Daoy (cell line): ENCODE measurements around the gene GRB14. TPM values are rescaled to one million over a fixed set of nuclear protein-coding genes. Genes with fewer than 3 reads are reported as not detected.
"Not testable (repeated sequence)": the region's sequence is repeated elsewhere in the genome, so short reads cannot be mapped to it uniquely, and the experiment has no call there.

Experiments used
- DNase-seq: peaks from one replicate; pipeline ENCODE4 v3.0.0-alpha.2; 2015; ENCODE audit warnings: low read depth
- total RNA-seq: library from RNA; depleted of rRNA; stranded (reverse); fragments of >200 nt; shearing (Covaris generic); gene quantifications from 2 replicates; pipeline ENCODE4 v1.2.3, GENCODE V29; 2014; rRNA removed

Gene GRB14
- total RNA-seq, 1 experiment from 2014 or later = 2.9 TPM

- peak; percentile 48 for DNase-seq
Observed at GRCh38 chr2:164495491-164496223, 125.6 kb downstream of the GRB14 start.

GRCh38 chr2:164485541-164485940 is 135.7 kb downstream of the GRB14 start:
- no peak for DNase-seq

- peak; percentile 26 for DNase-seq
Observed at GRCh38 chr2:164479460-164479859, 141.8 kb downstream of the GRB14 start.

- DNase-seq = no peak
Observed at GRCh38 chr2:164478205-164478604, 143.1 kb downstream of the GRB14 start.

GRCh38 chr2:164474873-164475272 is 146.4 kb downstream of the GRB14 start:
- DNase-seq = no peak

- DNase-seq = no peak
Observed at GRCh38 chr2:164473021-164473420, 148.3 kb downstream of the GRB14 start.

- not testable (repeated sequence) for DNase-seq
Observed at GRCh38 chr2:164465047-164465446, 156.2 kb downstream of the GRB14 start.

GRCh38 chr2:164464376-164464775 is 156.9 kb downstream of the GRB14 start:
- DNase-seq = no peak

GRCh38 chr2:164458792-164459191 is 162.5 kb downstream of the GRB14 start:
- no peak for DNase-seq

GRCh38 chr2:164457271-164457670 is 164.0 kb downstream of the GRB14 start:
- no peak for DNase-seq

GRCh38 chr2:164456619-164457018 is 164.7 kb downstream of the GRB14 start:
- peak; percentile 5 for DNase-seq

GRCh38 chr2:164453656-164454305 is 167.5 kb downstream of the GRB14 start:
- DNase-seq = no peak

GRCh38 chr2:164450278-164450677 is 171.0 kb downstream of the GRB14 start:
- no peak for DNase-seq

- no peak for DNase-seq
Observed at GRCh38 chr2:164449706-164450105, 171.6 kb downstream of the GRB14 start.

- no peak for DNase-seq
Observed at GRCh38 chr2:164447660-164448059, 173.6 kb downstream of the GRB14 start.

Other genes with a start within 250 kb of the GRB14 start
- gene COBLL1, start 220.3 kb upstream of the GRB14 start, total RNA-seq = 4.6 and 6.7 TPM in 2 replicates